ENCODE results near the gene OR5H15. TPM values are rescaled to one million over a fixed set of nuclear protein-coding genes. Genes with fewer than 3 reads are reported as not detected.

OR5H15 gene
- total RNA-seq, 2 experiments from 2014 or later: not detected

- intact Hi-C loops (cut with DNase I, micrococcal nuclease): loop anchor here in 1 of 2 experiments (10.0 kb wide), 1 partner anchor 404 kb away; no protein-coding TSS in a partner anchor
- H3K27ac Mint-ChIP-seq: no peak overlapping the region
- TF ChIP-seq, protein P1, sequence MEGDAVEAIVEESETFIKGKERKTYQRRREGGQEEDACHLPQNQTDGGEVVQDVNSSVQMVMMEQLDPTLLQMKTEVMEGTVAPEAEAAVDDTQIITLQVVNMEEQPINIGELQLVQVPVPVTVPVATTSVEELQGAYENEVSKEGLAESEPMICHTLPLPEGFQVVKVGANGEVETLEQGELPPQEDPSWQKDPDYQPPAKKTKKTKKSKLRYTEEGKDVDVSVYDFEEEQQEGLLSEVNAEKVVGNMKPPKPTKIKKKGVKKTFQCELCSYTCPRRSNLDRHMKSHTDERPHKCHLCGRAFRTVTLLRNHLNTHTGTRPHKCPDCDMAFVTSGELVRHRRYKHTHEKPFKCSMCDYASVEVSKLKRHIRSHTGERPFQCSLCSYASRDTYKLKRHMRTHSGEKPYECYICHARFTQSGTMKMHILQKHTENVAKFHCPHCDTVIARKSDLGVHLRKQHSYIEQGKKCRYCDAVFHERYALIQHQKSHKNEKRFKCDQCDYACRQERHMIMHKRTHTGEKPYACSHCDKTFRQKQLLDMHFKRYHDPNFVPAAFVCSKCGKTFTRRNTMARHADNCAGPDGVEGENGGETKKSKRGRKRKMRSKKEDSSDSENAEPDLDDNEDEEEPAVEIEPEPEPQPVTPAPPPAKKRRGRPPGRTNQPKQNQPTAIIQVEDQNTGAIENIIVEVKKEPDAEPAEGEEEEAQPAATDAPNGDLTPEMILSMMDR (IDR thresholded peaks at IDR 0.05): no peak
- no peaks in the 10 kb centered on the region for H3K27me3 ChIP-seq (ENCODE audit: control insufficient read depth in 1 of 2, insufficient read depth in 2 of 2, low read length in 2 of 2)
- ChIA-PET CTCF (no interaction called here), POLR2A (no interaction called here)
- no peak for DNase-seq
- no peaks in the 10 kb centered on the region for H3K36me3 ChIP-seq (ENCODE audit: insufficient read depth, low read length)
- H3K4me1 ChIP-seq (ENCODE audit: insufficient read depth, low read length): no peaks in the 10 kb centered on the region
- no peak for ATAC-seq (ENCODE audit: poor library complexity)
- H3K4me1 Mint-ChIP-seq (ENCODE audit: low read depth): no peaks in the 10 kb centered on the region
- no peak overlapping the region for H3K27ac ChIP-seq (ENCODE audit: low read depth in 1 of 2, low read length in 2 of 2)
- H3K4me3 ChIP-seq (ENCODE audit: low read length): no peak overlapping the region
- no peaks in the 10 kb centered on the region for H3K36me3 Mint-ChIP-seq (ENCODE audit: low read depth)
- no peaks in the 10 kb centered on the region for H3K9me3 ChIP-seq (ENCODE audit: control insufficient read depth in 1 of 2, insufficient read depth in 1 of 2, low read length in 2 of 2)
- peaks cover 3% of the 10 kb centered on the region for H3K9me3 Mint-ChIP-seq
- no peaks in the 10 kb centered on the region for H3K27me3 Mint-ChIP-seq
- no peak overlapping the region for H3K4me3 Mint-ChIP-seq
Measured at GRCh38 chr3:98180319-98180890, 13.9 kb downstream of the OR5H15 start.

DNA sequence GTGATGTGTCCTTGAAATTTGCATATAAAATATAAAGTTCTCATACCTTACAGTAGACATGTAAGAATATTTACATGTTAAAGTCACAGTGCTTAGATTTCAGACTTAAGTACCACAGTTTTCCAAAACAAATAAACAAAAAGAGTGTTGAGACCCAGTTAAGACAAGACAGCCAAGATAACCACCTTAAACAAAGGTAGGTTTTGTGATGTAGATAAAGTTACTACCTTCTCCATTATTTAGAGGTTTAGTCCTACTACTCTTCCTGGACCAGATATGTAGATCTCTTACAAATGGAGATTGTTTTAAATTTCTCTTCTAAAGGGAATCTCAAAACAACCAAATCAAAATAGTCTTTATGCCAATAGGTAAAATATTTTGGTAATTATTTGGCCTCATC lies 15.7 kb downstream of the OR5H15 start:
- H3K27ac Mint-ChIP-seq: no peak overlapping the region
- TF ChIP-seq, protein P1 (IDR thresholded peaks at IDR 0.05): no peak
- H3K27me3 Mint-ChIP-seq: no peaks in the 10 kb centered on the region
- H3K9me3 ChIP-seq (ENCODE audit: control insufficient read depth in 1 of 2, insufficient read depth in 1 of 2, low read length in 2 of 2): no peaks in the 10 kb centered on the region
- no peaks in the 10 kb centered on the region for H3K9me3 Mint-ChIP-seq
- intact Hi-C loops (cut with DNase I, micrococcal nuclease): loop anchor here (2.0 to 10.0 kb wide), 2 partner anchors 41 to 403 kb away; no protein-coding TSS in a partner anchor
- H3K27me3 ChIP-seq (ENCODE audit: control insufficient read depth in 1 of 2, insufficient read depth in 2 of 2, low read length in 2 of 2): no peaks in the 10 kb centered on the region
- ChIA-PET POLR2A (no interaction called here), CTCF (no interaction called here)
- H3K36me3 ChIP-seq (ENCODE audit: insufficient read depth, low read length): no peaks in the 10 kb centered on the region
- no peak overlapping the region for H3K4me3 Mint-ChIP-seq
- H3K27ac ChIP-seq (ENCODE audit: low read depth in 1 of 2, low read length in 2 of 2): no peak overlapping the region
- no peak overlapping the region for H3K4me3 ChIP-seq (ENCODE audit: low read length)
- no peaks in the 10 kb centered on the region for H3K4me1 Mint-ChIP-seq (ENCODE audit: low read depth)
- no peaks in the 10 kb centered on the region for H3K36me3 Mint-ChIP-seq (ENCODE audit: low read depth)
- ATAC-seq (ENCODE audit: poor library complexity) (no peak), DNase-seq (no peak)
- H3K4me1 ChIP-seq (ENCODE audit: insufficient read depth, low read length): no peaks in the 10 kb centered on the region

GRCh38 chr3:98185180-98185579 lies 18.7 kb downstream of the OR5H15 start:
- DNase-seq (no peak), ATAC-seq (ENCODE audit: poor library complexity) (no peak)
- Mint-ChIP-seq H3K27ac (no peak overlapping the region), H3K4me3 (no peak overlapping the region), H3K27me3 (no peaks in the 10 kb centered on the region), H3K4me1 (ENCODE audit: low read depth) (peaks cover 5% of the 10 kb centered on the region), H3K36me3 (ENCODE audit: low read depth) (no peaks in the 10 kb centered on the region), H3K9me3 (no peaks in the 10 kb centered on the region)
- TF ChIP-seq, protein P1 (IDR thresholded peaks at IDR 0.05): no peak
- intact Hi-C loops (cut with DNase I, micrococcal nuclease): loop anchor here in 1 of 2 experiments (10.0 kb wide), 1 partner anchor 400 kb away; no protein-coding TSS in a partner anchor
- no peaks in the 10 kb centered on the region for H3K36me3 ChIP-seq (ENCODE audit: insufficient read depth, low read length)
- no peaks in the 10 kb centered on the region for H3K27me3 ChIP-seq (ENCODE audit: control insufficient read depth in 1 of 2, insufficient read depth in 2 of 2, low read length in 2 of 2)
- no peaks in the 10 kb centered on the region for H3K9me3 ChIP-seq (ENCODE audit: control insufficient read depth in 1 of 2, insufficient read depth in 1 of 2, low read length in 2 of 2)
- H3K27ac ChIP-seq (ENCODE audit: low read depth in 1 of 2, low read length in 2 of 2): no peak overlapping the region
- POLR2A ChIA-PET: no interaction called here
- H3K4me1 ChIP-seq (ENCODE audit: insufficient read depth, low read length): no peaks in the 10 kb centered on the region
- CTCF ChIA-PET: no interaction called here
- no peak overlapping the region for H3K4me3 ChIP-seq (ENCODE audit: low read length)
